Astrocyte of the spinal cord (primary cell): ENCODE measurements around the gene MED26.
"Not testable (repeated sequence)": the region's sequence is repeated elsewhere in the genome, so short reads cannot be mapped to it uniquely, and the experiment has no call there.

Experiments used
- DNase-seq: peaks from one replicate; pipeline ENCODE4 v3.0.0; 2011; ENCODE audit warnings: low read depth, low spot score
- H3K4me3 ChIP-seq: 2 replicates; pipeline ENCODE4 v1.5.1; 2011; ENCODE audit warnings: low read depth, mild to moderate bottlenecking, low read length, moderate library complexity
- in situ Hi-C: cut with HindIII; loops from 2 replicates; pipeline ENCODE4 v1.10.0; 2017; ENCODE audit warnings: low sequenced_read_pairs
- TF ChIP-seq, protein P1 (sequence below): IDR thresholded peaks from 2 replicates; pipeline ENCODE4 v1.5.1; 2012; ENCODE audit warnings: low read depth, mild to moderate bottlenecking, low read length, inconsistent platforms

The MED26 gene

DNA sequence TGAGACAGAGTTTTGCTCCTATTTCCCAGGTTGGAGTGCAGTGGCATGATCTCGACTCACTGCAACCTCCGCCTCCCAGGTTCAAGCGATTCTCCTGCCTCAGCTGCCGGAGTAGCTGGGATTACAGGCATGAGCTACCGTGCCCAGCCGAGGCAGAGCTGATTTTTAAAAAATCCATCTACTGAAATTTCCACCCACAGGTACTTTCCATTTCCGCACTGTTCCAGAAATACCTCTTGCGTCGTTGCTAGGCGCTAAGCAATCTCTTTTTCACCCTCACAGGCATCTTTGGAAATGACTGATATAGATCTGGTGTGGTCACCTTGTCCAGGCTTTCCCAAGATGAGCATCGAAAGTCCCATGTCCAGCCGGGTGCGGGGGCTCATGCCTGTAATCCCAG is 42.3 kb upstream of the MED26 start:
- TF ChIP-seq, protein P1, sequence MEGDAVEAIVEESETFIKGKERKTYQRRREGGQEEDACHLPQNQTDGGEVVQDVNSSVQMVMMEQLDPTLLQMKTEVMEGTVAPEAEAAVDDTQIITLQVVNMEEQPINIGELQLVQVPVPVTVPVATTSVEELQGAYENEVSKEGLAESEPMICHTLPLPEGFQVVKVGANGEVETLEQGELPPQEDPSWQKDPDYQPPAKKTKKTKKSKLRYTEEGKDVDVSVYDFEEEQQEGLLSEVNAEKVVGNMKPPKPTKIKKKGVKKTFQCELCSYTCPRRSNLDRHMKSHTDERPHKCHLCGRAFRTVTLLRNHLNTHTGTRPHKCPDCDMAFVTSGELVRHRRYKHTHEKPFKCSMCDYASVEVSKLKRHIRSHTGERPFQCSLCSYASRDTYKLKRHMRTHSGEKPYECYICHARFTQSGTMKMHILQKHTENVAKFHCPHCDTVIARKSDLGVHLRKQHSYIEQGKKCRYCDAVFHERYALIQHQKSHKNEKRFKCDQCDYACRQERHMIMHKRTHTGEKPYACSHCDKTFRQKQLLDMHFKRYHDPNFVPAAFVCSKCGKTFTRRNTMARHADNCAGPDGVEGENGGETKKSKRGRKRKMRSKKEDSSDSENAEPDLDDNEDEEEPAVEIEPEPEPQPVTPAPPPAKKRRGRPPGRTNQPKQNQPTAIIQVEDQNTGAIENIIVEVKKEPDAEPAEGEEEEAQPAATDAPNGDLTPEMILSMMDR, result no peak
- no peak overlapping the region for H3K4me3 ChIP-seq
- DNase-seq, result no peak
- in situ Hi-C loops, result no loop called here

DNA sequence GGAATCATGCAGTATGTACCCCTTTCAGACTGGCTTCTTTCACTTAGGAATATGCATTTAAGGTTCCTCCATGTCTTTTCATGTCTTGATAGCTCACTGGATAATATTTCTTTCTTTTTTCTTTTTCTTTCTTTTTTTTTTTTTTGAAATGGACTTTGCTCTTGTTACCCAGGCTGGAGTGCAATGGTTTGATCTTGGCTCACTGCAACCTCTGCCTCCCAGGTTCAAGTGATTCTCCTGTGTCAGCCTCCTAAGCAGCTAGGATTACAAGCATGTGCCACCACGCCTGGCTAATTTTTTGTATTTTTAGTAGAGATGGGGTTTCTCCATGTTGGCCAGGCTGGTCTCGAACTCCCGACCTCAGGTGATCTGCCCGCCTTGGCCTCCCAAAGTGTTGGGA is 40.7 kb upstream of the MED26 start:
- in situ Hi-C loops, DNase-seq, H3K4me3 ChIP-seq: not testable (repeated sequence)

DNA sequence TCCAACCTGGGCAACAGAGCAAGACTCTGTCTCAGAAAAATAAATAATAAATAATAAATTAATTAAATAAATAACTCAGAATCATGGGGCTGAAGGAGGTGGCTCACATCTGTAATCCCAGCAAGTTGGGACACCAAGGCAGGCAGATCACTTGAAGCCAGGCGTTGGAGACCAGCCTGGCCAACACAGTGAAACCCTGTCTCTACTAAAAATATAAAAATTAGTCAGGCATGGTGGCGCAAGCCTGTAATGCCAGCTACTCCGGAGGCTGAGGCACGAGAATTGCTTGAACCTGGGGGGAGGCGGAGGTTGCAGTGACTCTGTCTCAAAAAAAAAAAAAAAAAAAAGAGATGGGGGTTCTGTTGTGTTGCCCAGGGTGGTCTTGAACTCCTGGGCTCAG is 40.2 kb upstream of the MED26 start:
- DNase-seq, result no peak
- TF ChIP-seq, protein P1, result no peak
- H3K4me3 ChIP-seq, result no peak overlapping the region
- in situ Hi-C loops, result no loop called here

DNA sequence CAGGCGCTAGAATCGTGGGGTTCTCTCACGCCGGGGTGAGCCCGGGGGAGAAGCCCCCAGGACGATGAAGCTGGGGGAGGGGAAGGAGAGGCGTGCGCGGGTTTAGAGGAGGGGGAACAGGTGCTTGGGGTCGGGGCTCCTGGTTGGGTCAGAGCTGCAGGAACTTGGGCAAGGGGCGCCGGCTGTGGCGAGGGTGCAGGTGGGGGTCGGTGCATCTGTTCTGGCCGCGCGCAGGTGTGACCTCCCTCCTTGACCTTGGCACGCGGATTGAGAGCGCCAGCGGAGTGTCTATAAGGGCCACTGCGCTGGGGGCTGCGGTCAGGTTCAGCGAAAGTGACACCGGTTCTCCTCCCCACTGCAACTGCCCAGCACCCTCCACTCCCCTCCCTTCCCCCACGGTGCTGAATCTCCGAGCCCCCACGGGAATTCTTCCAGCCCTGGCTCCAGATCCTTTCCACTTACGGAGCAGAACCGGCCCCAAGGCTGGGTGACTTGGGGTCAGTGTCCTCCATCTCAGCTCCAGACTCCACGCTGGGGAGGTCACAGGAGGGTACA is 33.6 kb upstream of the MED26 start:
- no peak for DNase-seq
- TF ChIP-seq, protein P1, result no peak
- in situ Hi-C loops, result no loop called here
- peak overlapping the region; percentile 91 for H3K4me3 ChIP-seq

DNA sequence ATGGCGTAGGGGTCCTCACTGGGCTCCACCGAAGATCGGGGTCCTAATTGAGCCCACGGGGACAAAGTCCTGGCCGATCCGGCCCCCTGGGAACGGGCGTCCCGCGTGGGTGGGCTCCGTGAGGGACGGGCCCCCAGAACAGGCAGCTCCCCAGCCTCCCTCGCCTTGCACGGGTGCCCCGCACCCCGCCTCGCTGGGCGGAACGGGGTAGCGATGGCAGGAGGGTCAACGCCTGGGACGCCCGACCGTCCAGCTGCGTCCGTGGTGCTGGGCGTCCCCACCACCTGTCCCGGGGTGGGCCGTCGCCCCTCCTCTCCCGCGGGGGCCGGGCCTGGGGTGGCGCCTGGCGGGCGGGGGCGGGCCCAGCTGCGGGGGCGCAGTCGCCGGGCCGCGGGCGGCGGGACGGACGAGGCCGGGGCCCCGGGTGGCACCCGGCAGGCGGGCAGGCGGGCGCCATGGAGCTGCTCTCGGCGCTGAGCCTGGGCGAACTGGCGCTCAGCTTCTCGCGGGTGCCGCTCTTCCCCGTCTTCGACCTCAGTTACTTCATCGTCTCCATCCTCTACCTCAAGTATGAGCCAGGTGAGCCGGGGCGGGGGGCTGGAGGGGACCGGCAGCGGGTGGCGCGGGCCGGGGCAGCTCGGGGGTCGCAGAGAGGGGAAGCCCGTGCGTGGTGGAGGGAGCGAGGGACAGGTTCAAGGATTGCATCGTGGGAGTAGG is 32.9 kb upstream of the MED26 start, which contains the start of gene TMEM38A:
Gene TMEM38A, plus strand, starts transcription at position 377 of the 717 bp plus-strand sequence. Its CDS starts 79 bp downstream, at position 456.
- DNase-seq, result no peak
- peak within 1 kb of the TSS; percentile 91 for H3K4me3 ChIP-seq
- in situ Hi-C loops, result no loop called here
- TF ChIP-seq, protein P1, result no peak

DNA sequence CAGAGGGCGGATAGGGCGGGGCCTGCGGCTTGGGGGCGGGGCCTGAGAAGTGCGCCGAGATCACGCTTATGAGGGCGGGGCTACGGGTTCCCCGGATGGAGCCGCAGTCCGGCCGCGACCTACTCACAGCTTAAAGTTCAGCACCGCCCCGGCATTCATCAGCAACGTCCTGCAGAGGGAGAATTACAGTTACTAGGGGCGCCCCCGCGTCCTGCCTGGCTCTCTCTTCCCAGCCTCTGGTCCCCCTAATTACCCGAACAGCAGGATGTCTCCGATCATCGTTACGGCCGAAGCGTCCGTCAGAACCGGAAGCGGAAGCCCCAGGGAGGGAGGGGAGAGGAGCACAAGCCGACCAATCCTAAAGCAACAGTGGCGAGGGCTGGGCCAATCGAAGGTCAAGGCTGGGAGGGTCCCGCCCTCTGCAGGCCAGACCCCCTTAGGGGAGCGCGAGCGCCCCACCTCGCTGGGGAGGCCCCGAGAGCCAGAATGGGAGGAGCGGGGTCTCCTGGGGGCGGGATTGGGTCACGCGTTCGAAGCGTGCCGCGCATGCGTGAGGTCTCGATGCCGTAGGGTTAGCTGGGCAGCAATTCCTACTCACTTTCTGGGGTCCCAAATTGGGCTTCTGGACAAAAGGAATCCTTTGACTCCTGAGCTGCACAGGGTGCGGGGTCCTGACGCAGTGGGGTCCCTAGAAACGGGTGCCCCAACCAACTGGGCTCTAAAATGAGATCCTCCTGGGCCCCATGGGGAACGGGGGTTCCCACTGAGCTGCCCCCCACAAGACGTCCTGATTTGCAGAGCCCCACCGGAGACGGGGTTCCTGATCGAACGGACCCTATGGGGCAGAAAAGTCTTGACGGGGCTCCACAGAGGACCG is 32.1 kb upstream of the MED26 start, which contains the start of gene SMIM7:
Gene SMIM7, minus strand, starts transcription at position 313 of the 877 bp plus-strand sequence. Its CDS starts 34 bp downstream, at position 279.
- H3K4me3 ChIP-seq, result peak within 1 kb of the TSS; percentile 91
- DNase-seq, result peak; percentile 99
- TF ChIP-seq, protein P1, result peak; percentile 24
- in situ Hi-C loops, result no loop called here
